Mesendoderm (in vitro differentiated cells): Measurements from ENCODE around the gene SPAG6.

Experiments used
- DNase-seq: peaks from one replicate; pipeline ENCODE4 v3.0.0; 2013
- H2AK5ac ChIP-seq: 2 replicates; pipeline ENCODE4 v1.6.1; 2013; ENCODE audit warnings: low read length, inconsistent platforms
- H2BK120ac ChIP-seq: 2 replicates; pipeline ENCODE4 v1.6.1; 2013; ENCODE audit warnings: low read depth, mild to moderate bottlenecking, low read length, moderate library complexity, mixed read lengths
- H2BK15ac ChIP-seq: replicated peaks from 2 replicates; pipeline ENCODE4 v1.6.1; 2013; ENCODE audit warnings: low read depth, mild to moderate bottlenecking, moderate library complexity
- H2BK5ac ChIP-seq: 2 replicates; pipeline ENCODE4 v1.6.1; 2013; ENCODE audit warnings: low read length, inconsistent platforms
- H3K18ac ChIP-seq: 2 replicates; pipeline ENCODE4 v1.6.1; 2013; ENCODE audit warnings: mild to moderate bottlenecking, low read length, mixed read lengths
- H3K23ac ChIP-seq: one replicate; pipeline ENCODE4 v1.6.1; 2013; ENCODE audit warnings: low read length
- H3K27ac ChIP-seq: 2 replicates; pipeline ENCODE4 v1.5.1; 2013; ENCODE audit warnings: low read depth, mild to moderate bottlenecking, inconsistent platforms, low read length, moderate library complexity
- H3K27me3 ChIP-seq: 2 replicates; pipeline ENCODE4 v1.6.1; 2013; ENCODE audit warnings: low read length, control low read depth, mild to moderate bottlenecking, inconsistent platforms; ENCODE audit not compliant: insufficient read depth, poor library complexity
- H3K36me3 ChIP-seq: 2 replicates; pipeline ENCODE4 v1.6.1; 2013; ENCODE audit warnings: low read length, inconsistent platforms; ENCODE audit not compliant: control insufficient read depth, insufficient read depth
- H3K4ac ChIP-seq: one replicate; pipeline ENCODE4 v1.6.1; 2013; ENCODE audit warnings: low read depth, mild to moderate bottlenecking, low read length, moderate library complexity
- H3K4me1 ChIP-seq: 2 replicates; pipeline ENCODE4 v1.6.1; 2013; ENCODE audit warnings: low read depth, low read length, inconsistent platforms; ENCODE audit not compliant: control insufficient read depth
- H3K4me2 ChIP-seq: 2 replicates; pipeline ENCODE4 v1.6.1; 2013; ENCODE audit warnings: low read length
- H3K4me3 ChIP-seq: 2 replicates; pipeline ENCODE4 v1.5.1; 2013; ENCODE audit warnings: mild to moderate bottlenecking, low read length
- H3K56ac ChIP-seq: one replicate; pipeline ENCODE4 v1.6.1; 2013; ENCODE audit warnings: low read length
- H3K79me1 ChIP-seq: 2 replicates; pipeline ENCODE4 v1.6.1; 2013; ENCODE audit warnings: low read length, inconsistent platforms
- H3K79me2 ChIP-seq: 2 replicates; pipeline ENCODE4 v1.6.1; 2013; ENCODE audit warnings: mild to moderate bottlenecking, low read length; ENCODE audit not compliant: control insufficient read depth, insufficient read depth
- H3K9ac ChIP-seq: 2 replicates; pipeline ENCODE4 v1.6.1; 2013; ENCODE audit warnings: low read length, inconsistent platforms
- H4K5ac ChIP-seq: one replicate; pipeline ENCODE4 v1.6.1; 2013; ENCODE audit warnings: low read length
- H4K8ac ChIP-seq: one replicate; pipeline ENCODE4 v1.6.1; 2013; ENCODE audit warnings: low read depth, mild to moderate bottlenecking, control low read depth, low read length, moderate library complexity
- WGBS: extraction: QIAGEN DNeasy Blood & Tissue Kit; methylation state at CpG from one replicate; pipeline ENCODE4 v1.1.7; 2013; ENCODE audit warnings: low lambda C conversion rate, missing lambda C conversion rate; ENCODE audit not compliant: insufficient coverage; ENCODE audit errors: extremely low coverage; 5-methylcytosine and 5-hydroxymethylcytosine counted together

Gene SPAG6

DNA sequence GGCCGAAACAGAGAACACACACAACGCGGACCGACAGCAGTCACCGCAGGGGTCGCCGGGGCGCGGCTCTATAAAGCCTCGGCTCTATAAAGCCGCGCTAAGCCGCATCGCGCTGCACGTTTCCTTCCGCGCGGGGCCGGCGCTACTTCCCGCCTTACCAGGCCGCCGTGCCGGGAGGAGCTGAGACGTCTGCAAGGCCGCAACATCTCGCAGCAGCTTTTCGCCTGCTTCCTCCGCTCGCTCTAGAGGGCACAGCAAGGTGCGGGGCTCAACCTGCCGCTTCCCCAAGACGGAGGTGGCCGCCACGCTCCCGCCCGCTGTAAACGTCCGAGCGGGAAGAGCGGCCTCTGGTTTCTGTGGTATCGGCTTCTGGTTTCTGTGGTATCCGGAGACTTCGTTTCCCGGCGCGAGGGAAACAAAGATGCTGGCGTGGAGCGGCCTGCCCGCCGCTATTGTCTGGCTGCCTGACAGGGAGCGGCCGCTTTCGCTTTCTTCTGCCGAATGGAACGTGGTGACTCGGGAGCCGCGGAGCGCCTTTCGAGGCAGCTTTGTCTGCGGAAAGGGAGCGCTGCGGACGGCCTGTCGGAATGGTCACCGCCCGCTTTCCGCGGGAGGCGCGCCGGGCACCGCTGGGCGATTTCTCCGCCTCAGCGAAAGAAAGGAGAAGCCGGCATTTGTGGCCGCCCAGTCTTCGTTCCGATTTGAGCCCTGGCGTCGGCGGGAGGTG lies 91.8 kb downstream of the SPAG6 start:
- peaks cover 17% of the 10 kb centered on the region for H3K27me3 ChIP-seq

GRCh38 chr10:22437620-22438588 lies 92.6 kb downstream of the SPAG6 start:
- no peaks in the 10 kb centered on the region for H3K36me3 ChIP-seq
- peak overlapping the region; percentile 15 for H3K18ac ChIP-seq
- no peak overlapping the region for H2BK5ac ChIP-seq
- peaks cover 17% of the 10 kb centered on the region for H3K27me3 ChIP-seq
- H3K4me2 ChIP-seq: peak overlapping the region; percentile 43
- peak overlapping the region; percentile 60 for H3K9ac ChIP-seq
- peak overlapping the region; percentile 39 for H3K4ac ChIP-seq
- H2BK15ac ChIP-seq: no peak overlapping the region
- no peak overlapping the region for H2BK120ac ChIP-seq
- no peak for DNase-seq
- no peak overlapping the region for H2AK5ac ChIP-seq
- peak overlapping the region; percentile 5 for H3K4me3 ChIP-seq
- H4K5ac ChIP-seq: no peak overlapping the region
- H3K4me1 ChIP-seq: no peaks in the 10 kb centered on the region
- no peaks in the 10 kb centered on the region for H3K79me2 ChIP-seq
- no peak overlapping the region for H3K27ac ChIP-seq
- peak overlapping the region; percentile 83 for H3K56ac ChIP-seq
- H4K8ac ChIP-seq: peak overlapping the region; percentile 30
- WGBS: no CpG with 5 or more reads among the region's 27 CpGs
- H3K23ac ChIP-seq: no peak overlapping the region
- H3K79me1 ChIP-seq: no peaks in the 10 kb centered on the region

More for the DNA sequence above, 91.8 kb downstream of the SPAG6 start:
- Histone ChIP-seq H3K4me2 (peak overlapping the region; percentile 43), H4K5ac (no peak overlapping the region), H3K23ac (no peak overlapping the region), H3K27ac (no peak overlapping the region), H3K36me3 (no peaks in the 10 kb centered on the region), H2BK5ac (no peak overlapping the region), H3K79me1 (no peaks in the 10 kb centered on the region), H3K4me1 (no peaks in the 10 kb centered on the region), H3K4me3 (peak overlapping the region; percentile 5), H3K4ac (no peak overlapping the region), H4K8ac (no peak overlapping the region), H3K56ac (peak overlapping the region; percentile 83), H3K9ac (peak overlapping the region; percentile 63), H2BK15ac (no peak overlapping the region), H3K79me2 (no peaks in the 10 kb centered on the region), H3K18ac (peak overlapping the region; percentile 53), H2AK5ac (no peak overlapping the region), H2BK120ac (no peak overlapping the region)
- WGBS: no CpG with 5 or more reads among the region's 85 CpGs
- DNase-seq: peak; percentile 96

DNA sequence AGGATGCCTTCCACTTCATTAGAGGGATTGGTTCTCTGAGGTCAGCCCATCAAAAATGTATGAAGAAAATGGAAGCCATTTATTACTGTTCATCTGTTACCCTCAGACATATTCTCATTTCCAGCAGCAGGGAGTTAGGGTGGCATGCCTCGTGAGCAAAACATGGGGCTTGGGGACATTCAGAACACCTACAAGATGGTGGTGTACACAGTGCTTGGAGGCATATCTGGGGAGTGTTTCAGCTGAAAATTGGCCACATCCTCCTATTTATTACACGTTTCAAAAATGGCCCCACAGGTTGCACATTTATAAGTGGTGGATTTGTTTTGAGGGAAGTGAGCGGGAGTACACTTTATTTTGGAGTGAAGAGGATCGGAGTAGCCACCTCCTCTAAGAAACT lies 93.4 kb downstream of the SPAG6 start:
- H3K4me2 ChIP-seq: no peak overlapping the region
- no peak overlapping the region for H2BK15ac ChIP-seq
- no peak overlapping the region for H3K9ac ChIP-seq
- H2AK5ac ChIP-seq: no peak overlapping the region
- no peaks in the 10 kb centered on the region for H3K79me1 ChIP-seq
- peaks cover 17% of the 10 kb centered on the region for H3K27me3 ChIP-seq
- DNase-seq: no peak
- H2BK120ac ChIP-seq: no peak overlapping the region
- no peak overlapping the region for H3K18ac ChIP-seq
- no peak overlapping the region for H3K27ac ChIP-seq
- WGBS: no CpG with 5 or more reads among the region's 4 CpGs
- no peaks in the 10 kb centered on the region for H3K79me2 ChIP-seq
- no peak overlapping the region for H4K8ac ChIP-seq
- no peak overlapping the region for H3K23ac ChIP-seq
- no peaks in the 10 kb centered on the region for H3K4me1 ChIP-seq
- no peak overlapping the region for H4K5ac ChIP-seq
- H3K4me3 ChIP-seq: no peak overlapping the region
- no peak overlapping the region for H2BK5ac ChIP-seq
- H3K56ac ChIP-seq: no peak overlapping the region
- H3K36me3 ChIP-seq: no peaks in the 10 kb centered on the region
- no peak overlapping the region for H3K4ac ChIP-seq

DNA sequence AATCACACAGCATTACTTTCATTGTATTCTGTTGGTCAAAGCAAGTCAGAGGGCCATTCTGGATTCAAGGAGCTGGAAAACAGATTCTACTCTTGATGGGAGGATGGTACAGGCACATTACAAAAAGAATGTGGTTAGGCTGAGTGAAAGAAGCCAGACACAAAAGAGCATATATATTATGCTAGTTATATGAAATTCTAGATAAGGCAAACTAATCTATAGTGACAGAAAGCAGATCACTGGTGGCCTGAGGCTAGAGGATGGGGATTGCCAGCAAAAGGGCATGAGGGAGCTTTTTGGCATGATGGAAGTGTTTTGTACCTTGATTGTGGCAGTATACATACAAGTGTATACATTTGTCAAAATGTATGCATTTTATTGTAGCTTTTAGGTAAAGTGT lies 96.8 kb downstream of the SPAG6 start:
- H3K56ac ChIP-seq: no peak overlapping the region
- H3K27me3 ChIP-seq: peaks cover 14% of the 10 kb centered on the region
- H2BK120ac ChIP-seq: no peak overlapping the region
- H3K4me1 ChIP-seq: no peaks in the 10 kb centered on the region
- no peak overlapping the region for H3K4me3 ChIP-seq
- H3K4ac ChIP-seq: no peak overlapping the region
- no peaks in the 10 kb centered on the region for H3K36me3 ChIP-seq
- H4K8ac ChIP-seq: no peak overlapping the region
- H3K79me1 ChIP-seq: no peaks in the 10 kb centered on the region
- H4K5ac ChIP-seq: no peak overlapping the region
- H2AK5ac ChIP-seq: no peak overlapping the region
- no peak overlapping the region for H2BK15ac ChIP-seq
- no peak overlapping the region for H3K27ac ChIP-seq
- no peak overlapping the region for H3K23ac ChIP-seq
- H3K9ac ChIP-seq: no peak overlapping the region
- no peak for DNase-seq
- no peak overlapping the region for H3K4me2 ChIP-seq
- H2BK5ac ChIP-seq: no peak overlapping the region
- H3K79me2 ChIP-seq: no peaks in the 10 kb centered on the region
- H3K18ac ChIP-seq: no peak overlapping the region

GRCh38 chr10:22442468-22442867 lies 97.2 kb downstream of the SPAG6 start:
- H3K36me3 ChIP-seq: no peaks in the 10 kb centered on the region
- H2AK5ac ChIP-seq: no peak overlapping the region
- no peaks in the 10 kb centered on the region for H3K79me2 ChIP-seq
- DNase-seq: no peak
- H3K27me3 ChIP-seq: peaks cover 14% of the 10 kb centered on the region
- no peak overlapping the region for H3K27ac ChIP-seq
- no peak overlapping the region for H3K23ac ChIP-seq
- H3K9ac ChIP-seq: no peak overlapping the region
- no peak overlapping the region for H3K18ac ChIP-seq
- WGBS: no CpG with 5 or more reads among the region's 1 CpG
- no peak overlapping the region for H2BK15ac ChIP-seq
- H4K5ac ChIP-seq: no peak overlapping the region
- no peak overlapping the region for H3K4me3 ChIP-seq
- H3K79me1 ChIP-seq: no peaks in the 10 kb centered on the region
- H3K4me2 ChIP-seq: no peak overlapping the region
- no peak overlapping the region for H2BK5ac ChIP-seq
- H2BK120ac ChIP-seq: no peak overlapping the region
- H3K4ac ChIP-seq: no peak overlapping the region
- no peak overlapping the region for H4K8ac ChIP-seq
- no peaks in the 10 kb centered on the region for H3K4me1 ChIP-seq
- no peak overlapping the region for H3K56ac ChIP-seq
